Common myeloid progenitor, CD34-positive (primary cell): ENCODE results near the gene TSPYL1.
A peak's percentile ranks its signal among the peaks of the same experiment; 100 is the strongest.

Experiments used
- CTCF ChIA-PET: fragments of 350-600 bp; sonication (Branson Sonifier 250); formaldehyde crosslinking; loops from one replicate; lab custom pipeline; 2021; ENCODE audit warnings: antibody characterized with exemption; lab: Charles Lee
- POLR2A ChIA-PET: fragments of 350-600 bp; sonication (Branson Sonifier 250); formaldehyde crosslinking; loops from one replicate; lab custom pipeline; 2021; ENCODE audit warnings: antibody characterized with exemption; lab: Charles Lee
- DNase-seq, 3 donors: peaks; one replicate each; pipeline versions ENCODE4 v3.0.0 to v3.0.0-alpha.2; 2013
- H3K27ac ChIP-seq, 2 experiments: 1 replicate in 1 of 2; 2 replicates in 1 of 2; pipeline ENCODE4 v1.7.0; 2013; ENCODE audit warnings: inconsistent platforms in 2 of 2, low read length in 2 of 2, mild to moderate bottlenecking in 2 of 2, low read depth in 1 of 2, moderate library complexity in 1 of 2; ENCODE audit not compliant: severe bottlenecking in 2 of 2, insufficient read depth in 1 of 2, poor library complexity in 1 of 2
- H3K27me3 ChIP-seq, 5 experiments: replicated peaks in 2 of 5; 1 replicate in 3 of 5; 2 replicates in 2 of 5; pipeline versions ENCODE4 v1.6.1 to v1.7.0; 2013; ENCODE audit warnings: low read length in 4 of 5, mild to moderate bottlenecking in 2 of 5, moderate library complexity in 2 of 5, inconsistent platforms in 1 of 5; ENCODE audit not compliant: insufficient read depth in 5 of 5, control insufficient read depth in 4 of 5
- H3K36me3 ChIP-seq, 4 experiments: 1 replicate in 2 of 4; 2 replicates in 2 of 4; pipeline versions ENCODE4 v1.6.1 to v1.7.0; 2013; ENCODE audit warnings: low read length in 3 of 4, control low read depth in 1 of 4, mild to moderate bottlenecking in 1 of 4; ENCODE audit not compliant: control insufficient read depth in 4 of 4, insufficient read depth in 4 of 4
- H3K4me1 ChIP-seq, 4 experiments: 1 replicate in 3 of 4; 2 replicates in 1 of 4; pipeline versions ENCODE4 v1.6.1 to v1.7.1; 2013; ENCODE audit warnings: low read length in 3 of 4, mild to moderate bottlenecking in 3 of 4, control low read depth in 1 of 4, inconsistent platforms in 1 of 4, moderate library complexity in 1 of 4; ENCODE audit not compliant: control insufficient read depth in 4 of 4, insufficient read depth in 4 of 4; ENCODE audit errors: control extremely low read depth in 1 of 4
- H3K4me3 ChIP-seq, 7 experiments: 1 replicate in 4 of 7; 2 replicates in 3 of 7; pipeline versions ENCODE4 v1.5.1 to v1.7.0; 2013; ENCODE audit warnings: mild to moderate bottlenecking in 7 of 7, low read length in 6 of 7, moderate library complexity in 6 of 7, inconsistent platforms in 2 of 7, low read depth in 2 of 7, control low read depth in 1 of 7; ENCODE audit not compliant: insufficient read depth in 4 of 7, control insufficient read depth in 1 of 7; ENCODE audit errors: extremely low read depth in 1 of 7
- H3K9me3 ChIP-seq, 5 experiments: 1 replicate in 4 of 5; 2 replicates in 1 of 5; pipeline versions ENCODE4 v1.6.1 to v1.7.1; 2013; ENCODE audit warnings: low read length in 4 of 5, mild to moderate bottlenecking in 2 of 5, inconsistent platforms in 1 of 5, low read depth in 1 of 5, moderate library complexity in 1 of 5; ENCODE audit not compliant: control insufficient read depth in 4 of 5, insufficient read depth in 2 of 5; ENCODE audit errors: control extremely low read depth in 1 of 5
- WGBS: methylation state at CpG from one replicate; pipeline ENCODE4 v1.1.5; 2013; ENCODE audit not compliant: insufficient coverage; 5-methylcytosine and 5-hydroxymethylcytosine counted together

TSPYL1 gene

GRCh38 chr6:116246089-116246488 is 33.6 kb downstream of the TSPYL1 start:
- H3K9me3 ChIP-seq: no peaks in the 10 kb centered on the region
- peaks cover 0 to 3% (median 0%) of the 10 kb centered on the region in 4 experiments for H3K36me3 ChIP-seq
- H3K4me1 ChIP-seq: peaks cover 0 to 9% (median 6%) of the 10 kb centered on the region in 4 experiments
- no peaks in the 10 kb centered on the region for H3K27me3 ChIP-seq
- POLR2A ChIA-PET: interaction anchor here (0.7 kb wide), 1 partner anchor 13 kb away, joined by 3 read pairs; no protein-coding TSS in a partner anchor
- H3K4me3 ChIP-seq: no peak overlapping the region
- CTCF ChIA-PET: interaction anchor here (1.1 kb wide), 1 partner anchor 31 kb away, joined by 3 read pairs; no protein-coding TSS in a partner anchor
- DNase-seq: no peak
- WGBS: no CpG with 5 or more reads among the region's 4 CpGs
- H3K27ac ChIP-seq: no peak overlapping the region

GRCh38 chr6:116244284-116244683 is 35.4 kb downstream of the TSPYL1 start:
- no peaks in the 10 kb centered on the region for H3K27me3 ChIP-seq
- no peaks in the 10 kb centered on the region for H3K4me1 ChIP-seq
- no peaks in the 10 kb centered on the region for H3K9me3 ChIP-seq
- ChIA-PET POLR2A (no interaction called here), CTCF (no interaction called here)
- WGBS: 100% methylated on average over 3 of the region's 4 CpGs
- no peak for DNase-seq
- H3K4me3 ChIP-seq: no peak overlapping the region
- peaks cover 0 to 3% (median 2%) of the 10 kb centered on the region in 4 experiments for H3K36me3 ChIP-seq
- H3K27ac ChIP-seq: no peak overlapping the region

- Histone ChIP-seq H3K4me1 (no peaks in the 10 kb centered on the region), H3K9me3 (no peaks in the 10 kb centered on the region), H3K27me3 (no peaks in the 10 kb centered on the region), H3K36me3 (peaks cover 0 to 17% (median 4%) of the 10 kb centered on the region in 4 experiments), H3K27ac (no peak overlapping the region), H3K4me3 (no peak overlapping the region)
- ChIA-PET POLR2A (no interaction called here), CTCF (no interaction called here)
- DNase-seq: no peak
- 89% methylated on average over 1 of the region's 1 CpG for WGBS
Observed at GRCh38 chr6:116239856-116240255, 39.9 kb downstream of the TSPYL1 start.

- no peaks in the 10 kb centered on the region for H3K9me3 ChIP-seq
- H3K27ac ChIP-seq: no peak overlapping the region
- no peaks in the 10 kb centered on the region for H3K4me1 ChIP-seq
- POLR2A ChIA-PET: no interaction called here
- no peak overlapping the region for H3K4me3 ChIP-seq
- H3K36me3 ChIP-seq: peaks cover 0 to 17% (median 3%) of the 10 kb centered on the region in 4 experiments
- CTCF ChIA-PET: no interaction called here
- no peaks in the 10 kb centered on the region for H3K27me3 ChIP-seq
- no CpG with 5 or more reads among the region's 2 CpGs for WGBS
- DNase-seq: no peak
Observed at GRCh38 chr6:116239256-116239655, 40.5 kb downstream of the TSPYL1 start.

- Histone ChIP-seq H3K9me3 (no peaks in the 10 kb centered on the region), H3K36me3 (peaks cover 0 to 17% (median 3%) of the 10 kb centered on the region in 4 experiments), H3K27me3 (no peaks in the 10 kb centered on the region), H3K4me3 (no peak overlapping the region), H3K27ac (no peak overlapping the region), H3K4me1 (no peaks in the 10 kb centered on the region)
- ChIA-PET POLR2A (no interaction called here), CTCF (no interaction called here)
- 92% methylated on average over 2 of the region's 2 CpGs for WGBS
- DNase-seq: no peak
Observed at GRCh38 chr6:116238083-116238482, 41.6 kb downstream of the TSPYL1 start.

- no peaks in the 10 kb centered on the region for H3K27me3 ChIP-seq
- no peak overlapping the region for H3K27ac ChIP-seq
- H3K4me1 ChIP-seq: no peaks in the 10 kb centered on the region
- DNase-seq: no peak
- ChIA-PET CTCF (no interaction called here), POLR2A (no interaction called here)
- H3K36me3 ChIP-seq: peaks cover 0 to 17% (median 4%) of the 10 kb centered on the region in 4 experiments
- H3K9me3 ChIP-seq: no peaks in the 10 kb centered on the region
- H3K4me3 ChIP-seq: no peak overlapping the region
- 100% methylated on average over 2 of the region's 3 CpGs for WGBS
Observed at GRCh38 chr6:116234689-116235088, 45.0 kb downstream of the TSPYL1 start.

GRCh38 chr6:116229287-116229913 is 50.3 kb downstream of the TSPYL1 start:
- H3K27me3 ChIP-seq: no peaks in the 10 kb centered on the region
- H3K4me1 ChIP-seq: no peaks in the 10 kb centered on the region
- peaks cover 0 to 5% (median 0%) of the 10 kb centered on the region in 4 experiments for H3K36me3 ChIP-seq
- WGBS: 94% methylated on average over 15 of the region's 17 CpGs
- H3K4me3 ChIP-seq: no peak overlapping the region
- H3K9me3 ChIP-seq: no peaks in the 10 kb centered on the region
- CTCF ChIA-PET: interaction anchor here (1.0 to 1.7 kb wide), 2 partner anchors 11 to 331 kb away, joined by 3 to 6 read pairs; no protein-coding TSS in a partner anchor
- DNase-seq: peak in 1 of 3 donors; percentile 20
- no peak overlapping the region for H3K27ac ChIP-seq
- POLR2A ChIA-PET: no interaction called here
